H1 (cell line): ENCODE data around the gene HOATZ. TPM values are rescaled to one million over a fixed set of nuclear protein-coding genes. Genes with fewer than 3 reads are reported as not detected.

ENCODE experiments used
- CTCF ChIA-PET: fragments of 300-600 bp; sonication (Branson Sonifier 250); formaldehyde crosslinking; loops from one replicate; lab custom pipeline; 2021; ENCODE audit not compliant: partially characterized antibody; lab: Charles Lee
- POLR2A ChIA-PET: fragments of 300-600 bp; sonication (Branson Sonifier 250); formaldehyde crosslinking; loops from one replicate; lab custom pipeline; 2021; ENCODE audit warnings: inconsistent platforms; ENCODE audit not compliant: partially characterized antibody; lab: Charles Lee
- DNase-seq, 2 experiments: peaks; one replicate each; pipeline versions ENCODE4 v3.0.0 to v3.0.0-alpha.2; 2010 to 2022; ENCODE audit warnings: low spot score in 2 of 2, low read depth in 1 of 2, mixed read lengths in 1 of 2
- FAIRE-seq: peaks from 2 replicates; lab custom pipeline; 2011; peaks lifted over from hg19 to GRCh38; lab: Jason Lieb, UNC
- H2AFZ ChIP-seq: 2 replicates; pipeline ENCODE4 v1.8.1; 2012; ENCODE audit warnings: low read length, inconsistent platforms
- H2AK5ac ChIP-seq: 2 replicates; pipeline ENCODE4 v1.6.1; 2013; ENCODE audit warnings: low read depth, low read length
- H2BK120ac ChIP-seq: replicated peaks from 2 replicates; pipeline ENCODE3; 2013; ENCODE audit warnings: low read depth, low read length, inconsistent platforms
- H2BK12ac ChIP-seq: 2 replicates; pipeline ENCODE4 v1.6.1; 2013; ENCODE audit warnings: low read depth, low read length
- H2BK15ac ChIP-seq: 2 replicates; pipeline ENCODE4 v1.6.1; 2013; ENCODE audit warnings: low read length
- H2BK20ac ChIP-seq: 2 replicates; pipeline ENCODE4 v1.6.1; 2013; ENCODE audit warnings: low read length
- H2BK5ac ChIP-seq: 2 replicates; pipeline ENCODE4 v1.6.1; 2013; ENCODE audit warnings: low read depth, low read length
- H3K14ac ChIP-seq: 2 replicates; pipeline ENCODE4 v1.6.1; 2013; ENCODE audit warnings: inconsistent platforms; ENCODE audit not compliant: insufficient read length
- H3K18ac ChIP-seq: 2 replicates; pipeline ENCODE4 v1.6.1; 2013; ENCODE audit warnings: low read length; ENCODE audit errors: extremely low read depth
- H3K23ac ChIP-seq: 2 replicates; pipeline ENCODE4 v1.6.1; 2013; ENCODE audit warnings: inconsistent platforms; ENCODE audit not compliant: insufficient read length
- H3K23me2 ChIP-seq: 2 replicates; pipeline ENCODE4 v1.6.1; 2013; ENCODE audit warnings: low read depth, low read length
- H3K27ac ChIP-seq: 2 replicates; pipeline ENCODE4 v1.6.1; 2011; ENCODE audit warnings: low read depth, low read length, inconsistent platforms
- H3K27me3 ChIP-seq, 4 experiments: replicated peaks in 1 of 4; 1 replicate in 1 of 4; 2 replicates in 3 of 4; pipeline versions ENCODE4 v1.6.1 to v1.8.1; 2011 to 2013; ENCODE audit warnings: low read length in 3 of 4, mild to moderate bottlenecking in 3 of 4, inconsistent platforms in 2 of 4, mixed read lengths in 2 of 4, moderate library complexity in 1 of 4; ENCODE audit not compliant: control insufficient read depth in 3 of 4, insufficient read depth in 3 of 4; ENCODE audit errors: extremely low read depth in 1 of 4
- H3K36me3 ChIP-seq, 4 experiments: 2 replicates each; pipeline versions ENCODE4 v1.6.1 to v1.8.1; 2011 to 2013; ENCODE audit warnings: mild to moderate bottlenecking in 4 of 4, low read length in 3 of 4, moderate library complexity in 2 of 4, control low read depth in 1 of 4, inconsistent platforms in 1 of 4; ENCODE audit not compliant: insufficient read depth in 4 of 4, control insufficient read depth in 2 of 4
- H3K4ac ChIP-seq: replicated peaks from 2 replicates; pipeline ENCODE3; 2013; ENCODE audit warnings: low read length, low read depth, mixed read lengths, inconsistent platforms; ENCODE audit not compliant: insufficient read length
- H3K4me1 ChIP-seq, 4 experiments: replicated peaks in 1 of 4; 1 replicate in 1 of 4; 2 replicates in 3 of 4; pipeline versions ENCODE4 v1.6.1 to v1.8.1; 2011 to 2013; ENCODE audit warnings: low read length in 3 of 4, inconsistent platforms in 2 of 4, mixed read lengths in 1 of 4; ENCODE audit not compliant: insufficient read depth in 4 of 4, control insufficient read depth in 3 of 4
- H3K4me2 ChIP-seq, 2 experiments: 2 replicates each; pipeline versions ENCODE4 v1.6.1 to v1.8.1; 2011 to 2013; ENCODE audit warnings: low read depth in 2 of 2, low read length in 2 of 2, control low read depth in 1 of 2, inconsistent platforms in 1 of 2, mild to moderate bottlenecking in 1 of 2; ENCODE audit not compliant: insufficient read depth in 1 of 2
- H3K4me3 ChIP-seq, 4 experiments: fragments of 200-600, 300-600 bp in 1 of 4; sonication (generic), shearing (Covaris generic), sonication (Bioruptor Twin) in 1 of 4; 2 replicates each; pipeline versions ENCODE4 v1.5.1 to v1.8.1; 2011 to 2016; ENCODE audit warnings: low read length in 4 of 4, low read depth in 3 of 4, control low read depth in 2 of 4, inconsistent platforms in 2 of 4, mild to moderate bottlenecking in 2 of 4, mixed read lengths in 1 of 4, moderate library complexity in 1 of 4; ENCODE audit not compliant: insufficient read depth in 2 of 4; ENCODE audit errors: extremely low read depth in 1 of 4
- H3K56ac ChIP-seq: replicated peaks from 2 replicates; pipeline ENCODE3; 2013; ENCODE audit warnings: low read depth, mild to moderate bottlenecking, mixed read lengths, low read length, inconsistent platforms; ENCODE audit not compliant: insufficient read length
- H3K79me1 ChIP-seq: 2 replicates; pipeline ENCODE4 v1.6.1; 2013; ENCODE audit warnings: low read depth, low read length, control low read depth
- H3K79me2 ChIP-seq, 2 experiments: 2 replicates each; pipeline versions ENCODE4 v1.6.1 to v1.8.1; 2012 to 2013; ENCODE audit warnings: low read length in 2 of 2, mild to moderate bottlenecking in 2 of 2, inconsistent platforms in 1 of 2; ENCODE audit not compliant: insufficient read depth in 2 of 2, control insufficient read depth in 1 of 2
- H3K9ac ChIP-seq, 4 experiments: replicated peaks in 1 of 4; 1 replicate in 1 of 4; 2 replicates in 3 of 4; pipeline versions ENCODE4 v1.6.1 to v1.8.1; 2011 to 2013; ENCODE audit warnings: low read depth in 3 of 4, low read length in 3 of 4, control low read depth in 2 of 4, mild to moderate bottlenecking in 2 of 4, moderate library complexity in 2 of 4, inconsistent platforms in 1 of 4; ENCODE audit errors: extremely low read depth in 1 of 4
- H3K9me3 ChIP-seq, 2 experiments: 2 replicates each; pipeline versions ENCODE4 v1.6.1 to v1.8.1; 2012 to 2013; ENCODE audit warnings: mild to moderate bottlenecking in 2 of 2, moderate library complexity in 2 of 2, control low read depth in 1 of 2, inconsistent platforms in 1 of 2, low read depth in 1 of 2, low read length in 1 of 2, mixed read lengths in 1 of 2; ENCODE audit not compliant: insufficient read depth in 2 of 2
- H4K20me1 ChIP-seq, 2 experiments: replicated peaks in 1 of 2; 2 replicates each; pipeline versions ENCODE3 to v1.8.1; 2011 to 2013; ENCODE audit warnings: inconsistent platforms in 2 of 2, low read length in 2 of 2, mild to moderate bottlenecking in 1 of 2; ENCODE audit not compliant: insufficient read depth in 2 of 2, control insufficient read depth in 1 of 2
- H4K5ac ChIP-seq: 2 replicates; pipeline ENCODE4 v1.6.1; 2013; ENCODE audit warnings: low read length, low read depth, mixed read lengths, inconsistent platforms; ENCODE audit not compliant: insufficient read length
- H4K8ac ChIP-seq: 2 replicates; pipeline ENCODE4 v1.8.0; 2013; ENCODE audit warnings: mild to moderate bottlenecking, moderate library complexity, low read length, inconsistent platforms; ENCODE audit not compliant: insufficient read depth; ENCODE audit errors: extremely low read depth
- H4K91ac ChIP-seq: replicated peaks from 2 replicates; pipeline ENCODE3; 2013; ENCODE audit warnings: low read length, mixed read lengths, inconsistent platforms; ENCODE audit not compliant: insufficient read length
- EGR1 ChIP-seq: IDR thresholded peaks from 2 replicates; pipeline ENCODE4 v1.6.1; 2011; ENCODE audit warnings: low read depth, low read length, borderline replicate concordance
- KDM5A ChIP-seq: fragments of 200-600 bp; IDR thresholded peaks from 2 replicates; pipeline ENCODE4 v1.7.1; 2012; ENCODE audit warnings: mild to moderate bottlenecking, low read length, inconsistent platforms, mixed read lengths
- WGBS, 2 experiments: shearing (Covaris generic) in 1 of 2; methylation state at CpG; one replicate each; pipeline versions ENCODE4 v1.1.6 to v1.1.7; 2013 to 2015; ENCODE audit warnings: low lambda C conversion rate in 2 of 2, mixed read lengths in 2 of 2, inconsistent platforms in 1 of 2, low coverage in 1 of 2, missing lambda C conversion rate in 1 of 2; ENCODE audit not compliant: insufficient replicate concordance in 2 of 2, insufficient coverage in 1 of 2, insufficient read length in 1 of 2; ENCODE audit errors: extremely low coverage in 1 of 2, missing lambda C conversion rate in 1 of 2; 5-methylcytosine and 5-hydroxymethylcytosine counted together
- polyA plus RNA-seq, 7 experiments: library from polyadenylated mRNA; depleted of rRNA in 3 of 7; stranded (reverse) in 5 of 7; unstranded in 2 of 7; fragments of >200 nt in 5 of 7; fragments of 200-250 nt in 2 of 7; gene quantifications; 1 replicate in 5 of 7; 2 replicates in 1 of 7; 4 replicates in 1 of 7; pipeline versions ENCODE4 v1.2.1 to v1.2.3, GENCODE V29; 2011 to 2013; ENCODE audit warnings: missing spikeins in 2 of 7, mixed read lengths in 2 of 7
- total RNA-seq: library from RNA; stranded (reverse); fragmentation: NEBNext Ultra II Directional; extraction: Animal tissue kit (Norgen Biotek cat#: 25700); gene quantifications from 2 replicates; pipeline ENCODE4 v1.2.1, GENCODE V29; 2021

HOATZ gene
- total and polyA plus RNA-seq, 2 of the 8 experiments (the other 6 are each of a cell fraction or from before 2014, with no cell fraction given), result not detected

- Histone ChIP-seq H2BK15ac (no peak overlapping the region), H3K4me3 (no peak overlapping the region), H3K9me3 (peaks cover 0 to 3% of the 10 kb centered on the region in 2 experiments; a peak in 1 of 4 replicates), H3K56ac (no peak overlapping the region), H2BK20ac (no peak overlapping the region), H4K8ac (no peak overlapping the region), H4K5ac (no peak overlapping the region), H3K27ac (no peak overlapping the region), H3K79me2 (no peaks in the 10 kb centered on the region), H3K4me2 (no peak overlapping the region), H2BK120ac (no peak overlapping the region), H2BK12ac (no peak overlapping the region), H2BK5ac (no peak overlapping the region), H3K4me1 (peaks cover 0 to 8% (median 6%) of the 10 kb centered on the region in 4 experiments; a peak in 6 of 7 replicates), H2AFZ (no peak overlapping the region), H3K36me3 (no peaks in the 10 kb centered on the region), H3K14ac (no peak overlapping the region), H4K20me1 (no peaks in the 10 kb centered on the region), H3K23ac (no peak overlapping the region), H3K79me1 (no peaks in the 10 kb centered on the region), H3K18ac (no peak overlapping the region), H3K4ac (no peak overlapping the region), H3K9ac (no peak overlapping the region), H2AK5ac (no peak overlapping the region), H3K27me3 (peaks cover 6 to 33% (median 32%) of the 10 kb centered on the region in 4 experiments), H4K91ac (no peak overlapping the region), H3K23me2 (peaks cover 12% of the 10 kb centered on the region; the same call in 1 of the 2 replicates)
- ChIA-PET POLR2A (no interaction called here), CTCF (interaction anchor here (1.4 to 1.9 kb wide), 2 partner anchors 14 to 26 kb away, joined by 3 to 9 read pairs; no protein-coding TSS in a partner anchor)
- WGBS, 2 experiments, result 68% methylated on average over 3 of the region's 3 CpGs; no CpG with 5 or more reads in 1 of the 2 experiments
- DNase-seq (no peak), FAIRE-seq (no peak)
- no peak for TF ChIP-seq EGR1
- no peak for TF ChIP-seq KDM5A
Observed at GRCh38 chr11:111537336-111537860, 22.8 kb downstream of the HOATZ start.
